RWPE2 (cell line): ENCODE measurements around the gene ZNF804A.

Experiments used
- ATAC-seq: fragments of 200-7000 bp; cut with Tn5 transposase; 3 replicates; pipeline ENCODE4 v1.9.1; 2021; ENCODE audit warnings: low read depth
- DNase-seq: peaks from one replicate; pipeline ENCODE4 v3.0.0-alpha.2; 2020; ENCODE audit warnings: low spot score
- H3K27ac ChIP-seq: fragments of 450-650 bp; 2 replicates; pipeline ENCODE4 v1.5.1; 2017; ENCODE audit warnings: mild to moderate bottlenecking; ENCODE audit not compliant: poor library complexity, severe bottlenecking
- H3K27me3 ChIP-seq: fragments of 250-450 bp; sonication (Bioruptor Pico); 2 replicates; pipeline ENCODE4 v1.5.1; 2021; ENCODE audit warnings: mild to moderate bottlenecking, moderate library complexity; ENCODE audit not compliant: insufficient read depth, poor library complexity, severe bottlenecking
- H3K36me3 ChIP-seq: fragments of 250-450 bp; sonication (Bioruptor Pico); 2 replicates; pipeline ENCODE4 v1.5.1; 2020; ENCODE audit warnings: low read depth, mild to moderate bottlenecking, moderate library complexity
- H3K4me1 ChIP-seq: fragments of 250-450 bp; sonication (Bioruptor Pico); 2 replicates; pipeline ENCODE4 v1.5.1; 2021; ENCODE audit warnings: mild to moderate bottlenecking, moderate library complexity; ENCODE audit not compliant: insufficient read depth, poor library complexity, severe bottlenecking
- H3K4me3 ChIP-seq: fragments of 250-450 bp; sonication (Bioruptor Pico); 2 replicates; pipeline ENCODE4 v1.5.1; 2021; ENCODE audit warnings: mild to moderate bottlenecking, moderate library complexity; ENCODE audit not compliant: severe bottlenecking
- H3K9me3 ChIP-seq: fragments of 250-450 bp; sonication (Bioruptor Pico); 2 replicates; pipeline ENCODE4 v1.5.1; 2021; ENCODE audit warnings: mild to moderate bottlenecking, moderate library complexity; ENCODE audit not compliant: severe bottlenecking
- TF ChIP-seq, protein P1 (sequence below): fragments of 450-650 bp; IDR thresholded peaks from one replicate; pipeline ENCODE4 v1.5.1; 2017; ENCODE audit warnings: mild to moderate bottlenecking, moderate library complexity; ENCODE audit not compliant: poor library complexity, severe bottlenecking

The ZNF804A gene

DNA sequence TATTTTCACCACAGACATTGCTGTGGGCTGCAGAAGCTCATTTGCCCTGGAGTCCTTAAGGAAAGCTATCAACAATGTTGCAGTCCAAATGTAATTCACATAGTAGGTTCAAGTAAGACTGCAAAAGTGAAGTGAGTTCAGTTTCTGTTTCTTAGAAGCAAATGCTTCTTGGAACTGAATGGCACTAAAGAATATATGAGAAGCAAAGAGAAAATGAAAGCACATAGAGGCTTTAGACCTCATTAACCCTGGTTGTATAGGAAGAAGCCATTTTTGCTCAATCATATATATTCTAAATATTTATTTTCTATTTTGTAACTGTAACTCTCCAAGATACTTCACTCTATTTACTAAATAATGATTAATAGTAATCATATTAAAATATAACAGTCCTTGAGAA, 292.0 kb downstream of the ZNF804A start:
- DNase-seq (no peak), ATAC-seq (no peak)
- Histone ChIP-seq H3K27me3 (no peaks in the 10 kb centered on the region), H3K4me3 (no peak overlapping the region), H3K27ac (no peak overlapping the region), H3K36me3 (no peaks in the 10 kb centered on the region), H3K4me1 (no peaks in the 10 kb centered on the region), H3K9me3 (no peaks in the 10 kb centered on the region)
- TF ChIP-seq, protein P1, sequence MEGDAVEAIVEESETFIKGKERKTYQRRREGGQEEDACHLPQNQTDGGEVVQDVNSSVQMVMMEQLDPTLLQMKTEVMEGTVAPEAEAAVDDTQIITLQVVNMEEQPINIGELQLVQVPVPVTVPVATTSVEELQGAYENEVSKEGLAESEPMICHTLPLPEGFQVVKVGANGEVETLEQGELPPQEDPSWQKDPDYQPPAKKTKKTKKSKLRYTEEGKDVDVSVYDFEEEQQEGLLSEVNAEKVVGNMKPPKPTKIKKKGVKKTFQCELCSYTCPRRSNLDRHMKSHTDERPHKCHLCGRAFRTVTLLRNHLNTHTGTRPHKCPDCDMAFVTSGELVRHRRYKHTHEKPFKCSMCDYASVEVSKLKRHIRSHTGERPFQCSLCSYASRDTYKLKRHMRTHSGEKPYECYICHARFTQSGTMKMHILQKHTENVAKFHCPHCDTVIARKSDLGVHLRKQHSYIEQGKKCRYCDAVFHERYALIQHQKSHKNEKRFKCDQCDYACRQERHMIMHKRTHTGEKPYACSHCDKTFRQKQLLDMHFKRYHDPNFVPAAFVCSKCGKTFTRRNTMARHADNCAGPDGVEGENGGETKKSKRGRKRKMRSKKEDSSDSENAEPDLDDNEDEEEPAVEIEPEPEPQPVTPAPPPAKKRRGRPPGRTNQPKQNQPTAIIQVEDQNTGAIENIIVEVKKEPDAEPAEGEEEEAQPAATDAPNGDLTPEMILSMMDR: no peak

DNA sequence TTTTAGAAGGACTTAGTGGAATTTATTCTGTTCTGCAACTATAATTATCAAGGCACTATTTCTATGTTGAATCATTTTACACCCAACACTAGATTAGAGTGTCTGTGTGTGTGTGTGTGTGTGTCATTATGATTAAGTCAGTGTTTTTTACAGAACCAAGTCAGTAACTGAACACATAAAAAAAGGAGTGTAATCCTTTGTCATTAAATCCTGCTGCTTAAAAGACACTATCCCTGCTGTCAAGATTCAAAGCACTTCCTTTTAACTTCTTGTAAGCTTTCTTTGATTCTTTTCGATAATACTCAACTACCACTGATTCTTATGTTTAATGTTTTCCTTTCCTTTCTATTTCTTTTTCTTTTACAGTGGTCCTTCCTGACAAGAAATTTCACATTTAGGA, 306.7 kb downstream of the ZNF804A start:
- TF ChIP-seq, protein P1: no peak
- no peaks in the 10 kb centered on the region for H3K36me3 ChIP-seq
- no peak for DNase-seq

DNA sequence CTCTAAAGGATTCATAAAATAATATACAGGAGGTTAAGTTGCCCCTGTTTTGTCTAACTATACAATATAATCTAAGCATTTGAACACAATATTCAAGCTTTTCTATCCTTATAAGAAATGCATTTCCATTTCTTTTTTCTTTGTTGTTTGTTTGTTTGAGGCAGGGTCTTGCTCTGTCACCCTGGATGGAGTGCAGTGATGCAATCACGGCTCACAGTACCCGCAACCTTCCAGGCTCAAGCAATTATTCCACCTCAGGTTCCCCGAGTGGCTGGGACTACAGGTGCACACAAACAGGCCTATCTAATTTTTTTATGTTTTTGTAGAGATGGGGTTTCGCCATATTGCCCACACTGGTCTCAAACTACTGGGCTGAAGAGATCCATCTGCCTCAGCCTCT, 307.8 kb downstream of the ZNF804A start:
- Histone ChIP-seq H3K27me3 (no peaks in the 10 kb centered on the region), H3K4me1 (no peaks in the 10 kb centered on the region), H3K4me3 (no peak overlapping the region), H3K27ac (no peak overlapping the region), H3K9me3 (no peaks in the 10 kb centered on the region), H3K36me3 (no peaks in the 10 kb centered on the region)
- TF ChIP-seq, protein P1: no peak
- DNase-seq: no peak
- ATAC-seq: no peak

More for the DNA sequence above, 306.7 kb downstream of the ZNF804A start:
- Histone ChIP-seq H3K4me3 (no peak overlapping the region), H3K27ac (no peak overlapping the region), H3K9me3 (no peaks in the 10 kb centered on the region), H3K27me3 (no peaks in the 10 kb centered on the region), H3K4me1 (no peaks in the 10 kb centered on the region)
- ATAC-seq: no peak

DNA sequence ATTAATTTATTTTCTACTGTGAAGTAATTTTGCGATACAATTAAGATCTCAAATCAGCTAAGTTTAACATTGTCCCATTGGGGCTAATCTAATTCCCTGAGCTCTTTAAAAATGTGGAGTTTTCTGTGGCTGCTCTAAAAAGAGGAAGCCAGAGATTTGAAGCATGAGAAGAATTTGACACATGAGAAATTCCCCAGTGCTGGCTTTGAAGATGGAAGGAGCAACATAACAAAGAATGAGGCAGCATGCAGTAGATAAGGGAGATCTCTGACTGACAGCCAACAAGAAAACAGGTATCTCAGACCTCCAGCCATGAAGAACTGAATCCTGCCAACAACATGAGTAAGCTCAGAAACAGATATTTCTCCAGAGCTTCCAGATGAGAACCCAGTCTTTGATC, 308.4 kb downstream of the ZNF804A start:
- no peak overlapping the region for H3K4me3 ChIP-seq
- no peaks in the 10 kb centered on the region for H3K36me3 ChIP-seq
- H3K27ac ChIP-seq: no peak overlapping the region
- DNase-seq: no peak
- H3K27me3 ChIP-seq: no peaks in the 10 kb centered on the region
- H3K4me1 ChIP-seq: no peaks in the 10 kb centered on the region
- TF ChIP-seq, protein P1: no peak
- no peak for ATAC-seq
- no peaks in the 10 kb centered on the region for H3K9me3 ChIP-seq

DNA sequence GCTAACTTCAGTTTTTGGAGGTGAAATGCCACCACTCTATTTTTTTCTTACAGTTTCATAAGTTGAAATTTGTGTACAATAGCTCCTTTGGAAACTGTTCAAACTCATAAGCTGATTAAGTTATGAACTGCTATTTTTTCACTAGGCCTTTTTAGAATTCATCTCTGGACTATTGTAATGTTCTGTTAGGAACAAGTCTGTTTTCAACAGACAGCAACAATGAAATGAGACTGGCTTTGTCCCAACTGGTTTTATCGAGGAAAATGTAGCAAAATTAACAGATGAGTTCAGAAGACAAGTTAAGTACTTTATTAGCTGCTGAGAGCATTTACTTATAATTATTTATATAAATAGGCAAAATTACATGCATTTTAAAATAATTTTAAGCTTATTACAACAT, 310.6 kb downstream of the ZNF804A start:
- Histone ChIP-seq H3K36me3 (no peaks in the 10 kb centered on the region), H3K4me3 (no peak overlapping the region), H3K9me3 (no peaks in the 10 kb centered on the region), H3K4me1 (no peaks in the 10 kb centered on the region), H3K27ac (no peak overlapping the region), H3K27me3 (no peaks in the 10 kb centered on the region)
- TF ChIP-seq, protein P1: no peak
- ATAC-seq (no peak), DNase-seq (no peak)
